OCI-LY7 (cell line): ENCODE results near the gene HTR2A. TPM values are rescaled to one million over a fixed set of nuclear protein-coding genes. Genes with fewer than 3 reads are reported as not detected.

ENCODE experiments used
- BruUV-seq: library from RNA; stranded (reverse); fragments of 400-500 nt; replicated peaks from 2 replicates; lab custom pipeline; 2021; lab: Mats Ljungman, UMichigan
- CTCF ChIA-PET: fragments of 300-600 bp; sonication (Branson Sonifier 250); formaldehyde crosslinking; loops from one replicate; lab custom pipeline; 2022; ENCODE audit warnings: antibody characterized with exemption; ENCODE audit not compliant: unreplicated experiment; lab: Charles Lee
- POLR2A ChIA-PET: fragments of 300-600 bp; sonication (Branson Sonifier 250); formaldehyde crosslinking; loops from one replicate; lab custom pipeline; 2022; ENCODE audit warnings: antibody characterized with exemption; lab: Charles Lee
- DNase-seq: peaks from one replicate; pipeline ENCODE4 v3.0.0-alpha.2; 2015; ENCODE audit warnings: low spot score
- H2AFZ ChIP-seq: fragments of 200-600 bp; sonication (generic), shearing (Covaris generic); 2 replicates; pipeline ENCODE4 v1.6.1; 2014; ENCODE audit warnings: mild to moderate bottlenecking, antibody characterized with exemption, low read length, moderate library complexity
- H3K27ac ChIP-seq: fragments of 200-600 bp; sonication (generic); 2 replicates; pipeline ENCODE4 v1.5.1; 2014; ENCODE audit warnings: mixed run types, low read depth, mild to moderate bottlenecking, moderate library complexity, low read length, inconsistent platforms; ENCODE audit not compliant: poor library complexity, severe bottlenecking
- H3K36me3 ChIP-seq: fragments of 200-600 bp; sonication (generic); 2 replicates; pipeline ENCODE4 v1.6.1; 2014; ENCODE audit warnings: mild to moderate bottlenecking, antibody characterized with exemption, low read length, moderate library complexity, mixed read lengths; ENCODE audit not compliant: insufficient read depth
- H3K4me1 ChIP-seq: fragments of 200-600 bp; sonication (generic); 2 replicates; pipeline ENCODE4 v1.5.1; 2014; ENCODE audit warnings: mild to moderate bottlenecking, low read length; ENCODE audit not compliant: insufficient read depth, poor library complexity, severe bottlenecking
- H3K4me2 ChIP-seq: fragments of 200-600 bp; sonication (generic); 2 replicates; pipeline ENCODE4 v1.6.1; 2014; ENCODE audit warnings: mild to moderate bottlenecking, low read length
- H3K4me3 ChIP-seq: fragments of 200-600 bp; sonication (generic); 2 replicates; pipeline ENCODE4 v1.5.1; 2014; ENCODE audit warnings: mild to moderate bottlenecking, low read depth, low read length; ENCODE audit not compliant: poor library complexity, severe bottlenecking
- H3K79me2 ChIP-seq: fragments of 200-600 bp; sonication (generic); 2 replicates; pipeline ENCODE4 v1.6.1; 2016; ENCODE audit warnings: low read depth, mild to moderate bottlenecking, low read length, moderate library complexity, mixed read lengths; ENCODE audit not compliant: insufficient read depth
- H3K9me2 ChIP-seq: fragments of 200-600 bp; sonication (generic); 2 replicates; pipeline ENCODE4 v1.6.1; 2016; ENCODE audit warnings: mild to moderate bottlenecking, low read length, mixed read lengths; ENCODE audit not compliant: insufficient read depth
- H3K9me3 ChIP-seq: fragments of 200-600 bp; sonication (generic); 2 replicates; pipeline ENCODE4 v1.6.1; 2014; ENCODE audit warnings: mild to moderate bottlenecking, mixed run types, low read length, mixed read lengths
- H4K20me1 ChIP-seq: fragments of 200-600 bp; sonication (generic); 2 replicates; pipeline ENCODE4 v1.6.1; 2014; ENCODE audit warnings: mild to moderate bottlenecking, antibody characterized with exemption, low read length, moderate library complexity, mixed read lengths; ENCODE audit not compliant: insufficient read depth
- EZH2phosphoT487 ChIP-seq: fragments of 200-600 bp; sonication (generic); IDR thresholded peaks from 2 replicates; pipeline ENCODE4 v1.6.1; 2018; ENCODE audit warnings: low read depth, borderline replicate concordance, mild to moderate bottlenecking, mixed run types, antibody characterized with exemption, low read length, moderate library complexity, mixed read lengths
- intact Hi-C: fragments of 100-400 bp; cut with micrococcal nuclease; formaldehyde crosslinking; loops from one replicate; pipeline ENCODE4 v1.10.0; 2022; ENCODE audit not compliant: unreplicated experiment
- total RNA-seq, 2 experiments: library from RNA; depleted of rRNA in 1 of 2; stranded (reverse); fragments of >200 nt in 1 of 2; shearing (Covaris generic) in 1 of 2; gene quantifications; 2 replicates each; pipeline ENCODE4 v1.2.3, GENCODE V29; 2014 to 2022
- TF ChIP-seq, protein P1 (sequence below): fragments of 200-600 bp; sonication (generic); conservative IDR thresholded peaks from 2 replicates; pipeline ENCODE4 v1.5.1; 2014; ENCODE audit warnings: mild to moderate bottlenecking, antibody characterized with exemption, low read length, moderate library complexity, mixed read lengths

The HTR2A gene
- total RNA-seq, 2 experiments from 2014 or later, result not detected

DNA sequence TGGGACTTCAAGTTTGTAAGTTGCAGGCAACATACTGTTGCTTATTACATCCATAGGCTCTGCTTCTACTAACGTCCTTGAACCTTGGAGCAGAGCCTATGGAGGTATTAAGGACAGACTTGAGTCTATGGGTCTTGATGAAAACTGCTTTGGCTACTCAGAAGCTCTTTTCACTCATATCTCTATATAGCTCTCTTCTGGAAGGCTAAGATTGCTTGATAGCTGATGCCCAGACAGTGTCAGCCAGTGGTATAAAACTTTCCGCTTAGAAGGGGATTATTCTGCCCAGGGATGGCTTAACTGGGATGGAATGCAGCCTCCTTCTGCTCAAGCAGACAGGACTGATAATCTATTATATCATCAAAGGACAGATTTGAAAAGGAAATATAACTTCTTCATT, 74.3 kb downstream of the HTR2A start:
- Histone ChIP-seq H3K79me2 (no peaks in the 10 kb centered on the region), H3K4me1 (no peaks in the 10 kb centered on the region), H4K20me1 (no peaks in the 10 kb centered on the region), H3K36me3 (no peaks in the 10 kb centered on the region), H2AFZ (no peak overlapping the region), H3K27ac (no peak overlapping the region), H3K9me2 (no peaks in the 10 kb centered on the region), H3K4me2 (no peak overlapping the region), H3K9me3 (no peaks in the 10 kb centered on the region), H3K4me3 (no peak overlapping the region)
- intact Hi-C loops, result no loop called here
- no peak for DNase-seq
- BruUV-seq, result no TSS peak
- ChIA-PET POLR2A (interaction anchor here (0.6 to 0.7 kb wide), 2 partner anchors 22 to 883 kb away, joined by 3 to 5 read pairs; no protein-coding TSS in a partner anchor), CTCF (no interaction called here)
- TF ChIP-seq EZH2phosphoT487, result no peak
- TF ChIP-seq, protein P1, sequence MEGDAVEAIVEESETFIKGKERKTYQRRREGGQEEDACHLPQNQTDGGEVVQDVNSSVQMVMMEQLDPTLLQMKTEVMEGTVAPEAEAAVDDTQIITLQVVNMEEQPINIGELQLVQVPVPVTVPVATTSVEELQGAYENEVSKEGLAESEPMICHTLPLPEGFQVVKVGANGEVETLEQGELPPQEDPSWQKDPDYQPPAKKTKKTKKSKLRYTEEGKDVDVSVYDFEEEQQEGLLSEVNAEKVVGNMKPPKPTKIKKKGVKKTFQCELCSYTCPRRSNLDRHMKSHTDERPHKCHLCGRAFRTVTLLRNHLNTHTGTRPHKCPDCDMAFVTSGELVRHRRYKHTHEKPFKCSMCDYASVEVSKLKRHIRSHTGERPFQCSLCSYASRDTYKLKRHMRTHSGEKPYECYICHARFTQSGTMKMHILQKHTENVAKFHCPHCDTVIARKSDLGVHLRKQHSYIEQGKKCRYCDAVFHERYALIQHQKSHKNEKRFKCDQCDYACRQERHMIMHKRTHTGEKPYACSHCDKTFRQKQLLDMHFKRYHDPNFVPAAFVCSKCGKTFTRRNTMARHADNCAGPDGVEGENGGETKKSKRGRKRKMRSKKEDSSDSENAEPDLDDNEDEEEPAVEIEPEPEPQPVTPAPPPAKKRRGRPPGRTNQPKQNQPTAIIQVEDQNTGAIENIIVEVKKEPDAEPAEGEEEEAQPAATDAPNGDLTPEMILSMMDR, result no peak

- no peak overlapping the region for H3K4me2 ChIP-seq
- no peak for DNase-seq
- no peak overlapping the region for H3K27ac ChIP-seq
- ChIA-PET CTCF (no interaction called here), POLR2A (no interaction called here)
- H2AFZ ChIP-seq, result no peak overlapping the region
- H4K20me1 ChIP-seq, result no peaks in the 10 kb centered on the region
- no peaks in the 10 kb centered on the region for H3K9me2 ChIP-seq
- no peaks in the 10 kb centered on the region for H3K36me3 ChIP-seq
- intact Hi-C loops, result no loop called here
- TF ChIP-seq, protein P1, result no peak
- no peak for TF ChIP-seq EZH2phosphoT487
- H3K4me1 ChIP-seq, result no peaks in the 10 kb centered on the region
- H3K79me2 ChIP-seq, result no peaks in the 10 kb centered on the region
- BruUV-seq, result no TSS peak
- no peak overlapping the region for H3K4me3 ChIP-seq
- no peaks in the 10 kb centered on the region for H3K9me3 ChIP-seq
Observed at GRCh38 chr13:46817838-46818476, 78.9 kb downstream of the HTR2A start.

DNA sequence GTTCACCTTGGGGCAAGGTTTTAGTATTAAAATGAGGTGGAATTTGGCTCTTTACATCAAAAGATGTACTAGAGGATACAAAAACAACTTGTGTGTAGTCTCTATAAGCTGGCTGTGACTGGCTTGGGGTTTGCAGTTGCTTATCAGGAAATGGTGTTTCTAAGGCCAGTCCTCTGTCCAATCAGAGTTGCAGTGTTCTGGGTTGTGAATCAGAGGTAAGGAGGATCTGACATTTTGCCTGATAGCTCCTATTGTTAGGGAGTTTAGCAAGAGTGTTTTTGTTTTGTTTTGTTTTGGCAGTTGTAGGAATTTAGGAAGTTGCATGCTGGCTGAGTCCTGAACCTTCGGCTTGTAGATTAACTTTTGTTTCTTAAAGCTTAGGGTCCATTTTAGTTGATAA, 79.8 kb downstream of the HTR2A start:
- no peak overlapping the region for H3K27ac ChIP-seq
- no peak overlapping the region for H2AFZ ChIP-seq
- intact Hi-C loops, result no loop called here
- H3K36me3 ChIP-seq, result no peaks in the 10 kb centered on the region
- no peaks in the 10 kb centered on the region for H4K20me1 ChIP-seq
- H3K4me1 ChIP-seq, result no peaks in the 10 kb centered on the region
- H3K9me3 ChIP-seq, result peaks cover 7% of the 10 kb centered on the region
- no TSS peak for BruUV-seq
- H3K4me2 ChIP-seq, result no peak overlapping the region
- H3K79me2 ChIP-seq, result no peaks in the 10 kb centered on the region
- POLR2A ChIA-PET, result no interaction called here
- TF ChIP-seq, protein P1, result no peak
- TF ChIP-seq EZH2phosphoT487, result no peak
- DNase-seq, result no peak
- CTCF ChIA-PET, result no interaction called here
- no peaks in the 10 kb centered on the region for H3K9me2 ChIP-seq
- no peak overlapping the region for H3K4me3 ChIP-seq
